K562 (cell line): Measurements from ENCODE around the gene CCDC127. TPM values are rescaled to one million over a fixed set of nuclear protein-coding genes. Genes with fewer than 3 reads are reported as not detected.
A peak's percentile ranks its signal among the peaks of the same experiment; 100 is the strongest.

Source experiments
- ATF7 ChIP-seq: fragments of 450-650 bp; IDR thresholded peaks from 2 replicates; pipeline ENCODE4 v1.7.1; 2014; ENCODE audit warnings: mild to moderate bottlenecking, moderate library complexity
- CBFA2T3 ChIP-seq: fragments of 450-650 bp; IDR thresholded peaks from 2 replicates; pipeline ENCODE4 v1.6.1; 2017
- CREB1 ChIP-seq, 2 experiments: sonication (generic) in 1 of 2; formaldehyde crosslinking in 1 of 2; IDR thresholded peaks; 2 replicates each; pipeline versions ENCODE4 v1.6.1 to v1.8.0; 2012 to 2022; ENCODE audit warnings: inconsistent platforms in 1 of 2, mild to moderate bottlenecking in 1 of 2, missing genetic modification reagents in 1 of 2, moderate library complexity in 1 of 2
- DACH1 ChIP-seq: fragments of 450-650 bp; IDR thresholded peaks from 2 replicates; pipeline ENCODE4 v1.6.1; 2018; ENCODE audit not compliant: partially characterized antibody
- KDM4B ChIP-seq, 2 experiments: fragments of 450-650 bp in 1 of 2; sonication (generic) in 1 of 2; IDR thresholded peaks; 2 replicates each; pipeline ENCODE4 v1.6.1; 2016 to 2017; ENCODE audit warnings: borderline replicate concordance in 2 of 2, antibody characterized with exemption in 1 of 2, low read depth in 1 of 2, mild to moderate bottlenecking in 1 of 2
- MEF2A ChIP-seq: IDR thresholded peaks from 2 replicates; pipeline ENCODE4 v1.6.1; 2011; ENCODE audit warnings: low read depth, mild to moderate bottlenecking, low read length, moderate library complexity; ENCODE audit not compliant: control insufficient read depth
- PBX2 ChIP-seq, 2 experiments: IDR thresholded peaks in 1 of 2; conservative IDR thresholded peaks in 1 of 2; 2 replicates each; pipeline ENCODE4 v1.6.1; 2016; ENCODE audit warnings: low read depth in 2 of 2, mild to moderate bottlenecking in 1 of 2, missing compliant biosample characterization in 1 of 2, missing genetic modification characterization in 1 of 2, moderate library complexity in 1 of 2
- THRA ChIP-seq: fragments of 450-650 bp; IDR thresholded peaks from 2 replicates; pipeline ENCODE4 v1.6.1; 2017; ENCODE audit warnings: mild to moderate bottlenecking, moderate library complexity
- TRIM28 ChIP-seq: fragments of 450-650 bp; IDR thresholded peaks from 2 replicates; pipeline ENCODE4 v1.6.1; 2017
- VEZF1 ChIP-seq: fragments of 200-800 bp; sonication (Bioruptor generic); IDR thresholded peaks from 2 replicates; pipeline ENCODE4 v1.6.1; 2017; ENCODE audit warnings: missing genetic modification characterization, missing compliant biosample characterization
- ZBTB26 ChIP-seq: fragments of 450-650 bp; formaldehyde crosslinking; IDR thresholded peaks from 2 replicates; pipeline ENCODE4 v1.4.0; 2022; ENCODE audit warnings: missing genetic modification characterization
- ZBTB9 ChIP-seq: fragments of 450-650 bp; formaldehyde crosslinking; IDR thresholded peaks from 2 replicates; pipeline ENCODE4 v1.4.0; 2020; ENCODE audit warnings: mild to moderate bottlenecking, moderate library complexity
- ZNF184 ChIP-seq: sonication (generic); formaldehyde crosslinking; IDR thresholded peaks from 2 replicates; pipeline ENCODE4 v1.5.0; 2020; ENCODE audit warnings: missing genetic modification reagents
- ZNF395 ChIP-seq: fragments of 200-800 bp; sonication (Bioruptor generic); IDR thresholded peaks from 2 replicates; pipeline ENCODE4 v1.6.1; 2017; ENCODE audit warnings: missing genetic modification characterization, missing compliant biosample characterization
- ZNF668 ChIP-seq: fragments of 250-450 bp; sonication (Bioruptor Pico); IDR thresholded peaks from 2 replicates; pipeline ENCODE4 v1.8.0; 2022; ENCODE audit warnings: mild to moderate bottlenecking, inconsistent platforms
- ZNF707 ChIP-seq: fragments of 250-450 bp; sonication (Bioruptor Pico); conservative IDR thresholded peaks from 2 replicates; pipeline ENCODE4 v1.8.0; 2022; ENCODE audit warnings: inconsistent platforms, mild to moderate bottlenecking, moderate library complexity
- ZNF717 ChIP-seq: fragments of 250-450 bp; sonication (Bioruptor Pico); IDR thresholded peaks from 2 replicates; pipeline ENCODE4 v1.5.0; 2021
- ZZZ3 ChIP-seq: fragments of 450-650 bp; IDR thresholded peaks from 2 replicates; pipeline ENCODE4 v1.6.1; 2016; ENCODE audit warnings: antibody characterized with exemption, mild to moderate bottlenecking, moderate library complexity
- polyA plus RNA-seq, 8 experiments: library from polyadenylated mRNA; depleted of rRNA in 4 of 8; stranded (reverse) in 5 of 8; unstranded in 3 of 8; fragments of >200 nt; fragmentation: Nextera tagmentation in 2 of 8; fragmentation: Illumina TruSeq in 1 of 8; extraction: Ambion mirVana in 2 of 8; extraction: Trizol in 1 of 8; gene quantifications; 2 replicates each; pipeline versions ENCODE4 v1.2.1 to v1.2.3, GENCODE V29; 2011 to 2014; ENCODE audit warnings: inconsistent platforms in 1 of 8, missing spikeins in 1 of 8
- total RNA-seq, 7 experiments: library from RNA; depleted of rRNA in 6 of 7; stranded (reverse); fragments of >200 nt in 6 of 7; fragmentation: Illumina TruSeq in 2 of 7; extraction: Trizol in 2 of 7; gene quantifications; 2 replicates each; pipeline versions ENCODE4 v1.2.1 to v1.2.3, GENCODE V29; 2011 to 2021; ENCODE audit warnings: low replicate concordance in 1 of 7

CCDC127 gene
- total and polyA plus RNA-seq, 9 of the 15 experiments (the other 6 are each of a cell fraction or from before 2014, with no cell fraction given) = 2.7 to 4.5 (median 4.1) TPM

GRCh38 chr5:206927-207536, 10.9 kb downstream of the CCDC127 start (continued):
- TF ChIP-seq KDM4B (IDR thresholded peaks at IDR 0.05; ENCODE audit: borderline replicate concordance in 2 of 2, low read depth in 1 of 2) (no peak), PBX2 (CRISPR knock-in tag; IDR thresholded peaks at IDR 0.05; ENCODE audit: low read depth) (no peak), PBX2 (tag; conservative IDR thresholded peaks at IDR 0.05; ENCODE audit: low read depth) (peak; percentile 39; the same call in 1 of the 2 replicates), TRIM28 (no peak), ZNF184 (CRISPR knock-in tag) (no peak), CREB1 (IDR thresholded peaks at IDR 0.05) (peak; percentile 83), CREB1 (CRISPR knock-in tag; IDR thresholded peaks at IDR 0.05) (peak; percentile 4; the same call in 1 of the 2 replicates), ZBTB26 (CRISPR knock-in tag) (no peak), VEZF1 (CRISPR knock-in tag) (peak; percentile 47; the same call in 1 of the 2 replicates), CBFA2T3 (peak; percentile 13; the same call in 1 of the 2 replicates), ZNF395 (CRISPR knock-in tag) (no peak), DACH1 (no peak), ATF7 (0 out of 2 replicates have a peak, but pooled peaks have one; percentile 18), THRA (no peak), ZZZ3 (no peak), MEF2A (peak; percentile 93; the same call in 1 of the 2 replicates), ZNF707 (CRISPR knock-in tag) (no peak), ZBTB9 (CRISPR knock-in tag) (no peak), ZNF668 (CRISPR knock-in tag) (no peak), ZNF717 (CRISPR knock-in tag) (no peak)
